ENCODE data around the gene FAM50A. TPM values are rescaled to one million over a fixed set of nuclear protein-coding genes. Genes with fewer than 3 reads are reported as not detected.

The FAM50A gene
- total and polyA plus RNA-seq, 2 donors (not counting 1 experiment from before 2014, with no cell fraction given), result 80.1 to 117 TPM

DNA sequence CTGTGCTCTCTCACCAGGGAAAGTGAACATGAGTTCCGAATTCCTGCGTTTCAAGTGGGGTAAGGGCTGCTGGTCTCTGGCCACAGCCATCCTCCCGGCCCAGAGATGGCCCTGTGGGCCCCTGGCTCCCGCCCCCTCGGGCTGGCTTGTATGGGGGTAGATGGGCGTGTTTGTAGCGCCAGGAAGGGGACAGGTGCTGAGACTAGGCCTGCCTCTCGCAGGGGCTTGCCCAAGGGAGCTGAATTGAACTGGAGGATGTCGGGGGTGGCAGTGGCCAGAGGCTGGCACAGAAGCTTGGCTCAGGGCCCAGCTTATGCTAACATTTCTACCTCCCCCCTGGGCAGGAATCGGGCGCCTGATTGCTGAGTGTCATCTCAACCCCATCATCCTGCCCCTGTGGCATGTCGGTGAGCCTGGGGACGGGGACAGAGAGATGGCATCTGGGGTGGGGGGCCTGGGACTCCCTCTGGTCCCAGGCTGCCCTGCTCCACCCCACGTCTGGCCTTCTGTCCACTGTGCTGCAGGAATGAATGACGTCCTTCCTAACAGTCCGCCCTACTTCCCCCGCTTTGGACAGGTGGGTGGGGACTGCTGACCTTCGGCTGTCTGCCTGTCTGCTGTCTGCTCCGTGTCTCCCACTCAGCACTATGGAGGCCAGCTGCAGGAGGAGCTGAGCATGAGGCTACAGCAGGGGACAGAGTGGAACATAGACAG lies 24.1 kb upstream of the FAM50A start:
- DNase-seq (ENCODE audit: low read depth in 2 of 2), result no peak
- no peaks in the 10 kb centered on the region for H3K4me1 ChIP-seq (ENCODE audit: control insufficient read depth, extremely low read depth, insufficient read depth, low read length)
- no peak overlapping the region for H3K9ac ChIP-seq (ENCODE audit: insufficient read depth, low read length)
- H3K9me3 ChIP-seq (ENCODE audit: control insufficient read depth, insufficient read depth, low read depth, low read length), result no peaks in the 10 kb centered on the region
- no peaks in the 10 kb centered on the region for H3K79me2 ChIP-seq (ENCODE audit: control insufficient read depth, insufficient read depth, low read length)
- H3K4me3 ChIP-seq (replicated peaks in 1 of 4; ENCODE audit: control extremely low read depth in 1 of 4, insufficient read depth in 1 of 4, low read depth in 3 of 4, low read length in 4 of 4), result no peak overlapping the region
- H3K36me3 ChIP-seq (ENCODE audit: control insufficient read depth, insufficient read depth, low read length), result peaks cover 2% of the 10 kb centered on the region
- H2AFZ ChIP-seq (ENCODE audit: low read length), result no peak overlapping the region
- H3K4me2 ChIP-seq (ENCODE audit: extremely low read depth, insufficient read depth, low read length), result no peak overlapping the region
- no peaks in the 10 kb centered on the region for H4K20me1 ChIP-seq (ENCODE audit: control insufficient read depth, extremely low read depth, insufficient read depth, low read length)
- TF ChIP-seq EZH2 (IDR thresholded peaks at IDR 0.05; ENCODE audit: low read length, missing control alignments), result no peak
- TF ChIP-seq CTCF (conservative IDR thresholded peaks at IDR 0.05 in 1 of 2, IDR thresholded peaks at IDR 0.05 in 1 of 2; ENCODE audit: low read depth in 1 of 2, low read length in 2 of 2), result no peak
- no peaks in the 10 kb centered on the region for H3K27me3 ChIP-seq (ENCODE audit: control insufficient read depth, insufficient read depth, low read length)
- no peak overlapping the region for H3K27ac ChIP-seq (ENCODE audit: insufficient read depth, low read length)

DNA sequence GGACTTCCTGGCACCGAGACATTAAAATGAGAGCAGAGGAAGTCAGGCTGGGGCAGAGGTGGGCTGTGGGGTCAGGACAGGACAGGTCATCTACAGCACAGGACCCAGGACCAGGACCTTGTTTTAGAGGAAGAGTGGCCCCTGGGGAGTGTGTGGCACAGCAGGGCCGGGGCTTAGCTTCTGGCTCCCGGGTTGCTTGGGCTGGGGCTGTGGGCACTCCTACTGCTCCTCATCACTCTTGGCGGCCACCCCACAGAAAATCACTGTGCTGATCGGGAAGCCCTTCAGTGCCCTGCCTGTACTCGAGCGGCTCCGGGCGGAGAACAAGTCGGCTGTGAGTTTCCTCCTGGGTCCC lies 23.6 kb upstream of the FAM50A start:
- TF ChIP-seq EZH2 (IDR thresholded peaks at IDR 0.05; ENCODE audit: low read length, missing control alignments) (no peak), CTCF (conservative IDR thresholded peaks at IDR 0.05 in 1 of 2, IDR thresholded peaks at IDR 0.05 in 1 of 2; ENCODE audit: low read depth in 1 of 2, low read length in 2 of 2) (no peak)
- H2AFZ ChIP-seq (ENCODE audit: low read length), result no peak overlapping the region

DNA sequence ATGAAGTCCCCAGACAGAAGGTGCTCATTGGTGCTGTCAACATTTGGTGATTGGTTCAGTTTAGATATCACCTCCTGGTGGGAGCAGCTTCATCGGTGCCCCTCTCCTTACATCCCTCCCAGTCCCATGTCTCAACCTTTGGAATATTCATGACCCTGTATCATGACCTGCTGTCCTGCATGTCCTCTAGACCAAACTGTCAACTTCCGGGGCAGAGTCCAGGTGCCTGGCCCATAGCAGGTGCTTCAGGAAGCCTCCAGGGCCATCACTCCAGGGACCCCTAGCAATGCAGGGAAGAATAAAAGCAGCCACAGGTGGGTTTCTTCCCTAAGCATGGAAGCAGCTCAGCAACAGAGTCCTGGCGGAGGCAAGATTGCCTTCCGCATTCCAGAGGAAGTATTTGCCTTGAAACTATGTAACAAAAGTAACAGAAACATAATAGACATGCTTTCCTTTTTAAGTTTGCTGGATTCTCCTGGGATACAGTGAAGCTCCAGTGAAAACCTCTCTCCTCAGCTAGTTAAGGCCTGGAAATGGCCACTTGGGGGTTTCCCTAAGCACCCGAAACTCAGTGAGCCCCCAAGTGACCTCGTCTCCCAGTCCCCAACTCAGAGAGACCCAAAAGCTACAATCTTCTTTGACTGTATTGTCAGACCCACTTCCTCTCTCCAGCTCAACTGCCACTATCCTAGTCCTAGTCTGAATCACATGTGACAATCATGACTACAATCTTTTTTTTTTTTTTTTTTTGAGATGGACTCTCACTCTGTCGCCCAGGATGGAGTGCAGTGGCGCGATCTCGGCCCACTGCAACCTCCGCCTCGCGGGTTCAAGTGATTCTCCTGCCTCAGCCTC lies 16.8 kb upstream of the FAM50A start:
- no peak overlapping the region for H3K9ac ChIP-seq (ENCODE audit: insufficient read depth, low read length)
- TF ChIP-seq EZH2 (IDR thresholded peaks at IDR 0.05; ENCODE audit: low read length, missing control alignments) (no peak), CTCF (conservative IDR thresholded peaks at IDR 0.05 in 1 of 2, IDR thresholded peaks at IDR 0.05 in 1 of 2; ENCODE audit: low read depth in 1 of 2, low read length in 2 of 2) (no peak)
- H2AFZ ChIP-seq (ENCODE audit: low read length), result no peak overlapping the region
- DNase-seq (ENCODE audit: low read depth in 2 of 2), result no peak
- no peak overlapping the region for H3K4me3 ChIP-seq (replicated peaks in 1 of 4; ENCODE audit: control extremely low read depth in 1 of 4, insufficient read depth in 1 of 4, low read depth in 3 of 4, low read length in 4 of 4)
- peaks cover 14% of the 10 kb centered on the region for H3K79me2 ChIP-seq (ENCODE audit: control insufficient read depth, insufficient read depth, low read length)
- no peaks in the 10 kb centered on the region for H4K20me1 ChIP-seq (ENCODE audit: control insufficient read depth, extremely low read depth, insufficient read depth, low read length)
- no peaks in the 10 kb centered on the region for H3K36me3 ChIP-seq (ENCODE audit: control insufficient read depth, insufficient read depth, low read length)
- H3K27me3 ChIP-seq (ENCODE audit: control insufficient read depth, insufficient read depth, low read length), result no peaks in the 10 kb centered on the region
- no peak overlapping the region for H3K4me2 ChIP-seq (ENCODE audit: extremely low read depth, insufficient read depth, low read length)
- H3K4me1 ChIP-seq (ENCODE audit: control insufficient read depth, extremely low read depth, insufficient read depth, low read length), result no peaks in the 10 kb centered on the region
- H3K27ac ChIP-seq (ENCODE audit: insufficient read depth, low read length), result no peak overlapping the region
- H3K9me3 ChIP-seq (ENCODE audit: control insufficient read depth, insufficient read depth, low read depth, low read length), result no peaks in the 10 kb centered on the region

More for the DNA sequence above, 23.6 kb upstream of the FAM50A start:
- no peak for DNase-seq (ENCODE audit: low read depth in 2 of 2)
- Histone ChIP-seq H3K9ac (ENCODE audit: insufficient read depth, low read length) (no peak overlapping the region), H3K4me2 (ENCODE audit: extremely low read depth, insufficient read depth, low read length) (no peak overlapping the region), H3K9me3 (ENCODE audit: control insufficient read depth, insufficient read depth, low read depth, low read length) (no peaks in the 10 kb centered on the region), H4K20me1 (ENCODE audit: control insufficient read depth, extremely low read depth, insufficient read depth, low read length) (no peaks in the 10 kb centered on the region), H3K27me3 (ENCODE audit: control insufficient read depth, insufficient read depth, low read length) (no peaks in the 10 kb centered on the region), H3K4me3 (replicated peaks in 1 of 4; ENCODE audit: control extremely low read depth in 1 of 4, insufficient read depth in 1 of 4, low read depth in 3 of 4, low read length in 4 of 4) (no peak overlapping the region), H3K27ac (ENCODE audit: insufficient read depth, low read length) (no peak overlapping the region), H3K36me3 (ENCODE audit: control insufficient read depth, insufficient read depth, low read length) (peaks cover 2% of the 10 kb centered on the region), H3K4me1 (ENCODE audit: control insufficient read depth, extremely low read depth, insufficient read depth, low read length) (no peaks in the 10 kb centered on the region), H3K79me2 (ENCODE audit: control insufficient read depth, insufficient read depth, low read length) (no peaks in the 10 kb centered on the region)

Measured in fibroblast of lung (primary cell).